Measurements from ENCODE around the gene ILKAP. TPM values are rescaled to one million over a fixed set of nuclear protein-coding genes. Genes with fewer than 3 reads are reported as not detected.

ILKAP gene
- total RNA-seq, 1 experiment from 2014 or later: 41.5 TPM

DNA sequence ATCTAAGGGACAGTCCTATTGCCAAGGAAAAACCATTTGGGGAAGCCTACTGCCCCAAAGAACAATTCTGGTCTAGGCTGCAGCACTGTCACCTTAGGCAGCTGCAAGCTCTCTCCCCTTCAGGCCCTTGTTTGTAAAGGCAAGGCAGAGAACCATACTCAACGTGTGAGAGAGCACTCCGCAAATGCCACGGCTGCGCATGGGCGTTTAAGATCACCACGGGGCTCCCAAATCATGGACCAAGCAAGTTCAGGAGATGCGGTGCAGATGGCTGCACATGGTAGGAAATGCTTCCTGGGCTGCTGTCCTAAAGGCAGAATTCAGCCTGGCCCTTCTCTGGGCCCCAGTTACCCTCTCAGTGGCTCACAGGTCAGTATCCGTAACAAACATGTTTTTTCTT, 29.2 kb downstream of the ILKAP start:
- H3K36me3 Mint-ChIP-seq (ENCODE audit: insufficient read depth in 1 of 3, low read depth in 3 of 3): peaks cover 16 to 72% (median 55%) of the 10 kb centered on the region in 3 experiments; a peak in 6 of 7 replicates
- H2BK12ac ChIP-seq (ENCODE audit: insufficient read length, low read depth, low read length): no peak overlapping the region
- H2AK5ac ChIP-seq (ENCODE audit: insufficient read length, low read length): no peak overlapping the region
- no peak overlapping the region for H3K27ac Mint-ChIP-seq
- H3K56ac ChIP-seq (ENCODE audit: insufficient read length, low read depth, low read length): no peak overlapping the region
- H3T11ph ChIP-seq (ENCODE audit: low read length): no peak overlapping the region
- no peaks in the 10 kb centered on the region for H3K79me2 ChIP-seq (ENCODE audit: insufficient read depth, low read length)
- no peak overlapping the region for H3K4ac ChIP-seq (ENCODE audit: low read depth, low read length)
- no peak overlapping the region for H3K9ac ChIP-seq (ENCODE audit: extremely low read depth, insufficient read length, low read length)
- H3K27me3 Mint-ChIP-seq (ENCODE audit: low read depth): no peaks in the 10 kb centered on the region
- no peak for DNase-seq
- H3K4me1 Mint-ChIP-seq: no peaks in the 10 kb centered on the region
- no peaks in the 10 kb centered on the region for H3K27me3 ChIP-seq (ENCODE audit: insufficient read depth, low read length)
- H3K9me3 ChIP-seq (ENCODE audit: control insufficient read depth, low read depth, low read length): no peaks in the 10 kb centered on the region
- no peaks in the 10 kb centered on the region for H3K23me2 ChIP-seq (ENCODE audit: insufficient read length, low read depth, low read length, poor library complexity, severe bottlenecking)
- H2BK5ac ChIP-seq (ENCODE audit: insufficient read length, low read length): no peak overlapping the region
- no peak overlapping the region for H4K8ac ChIP-seq (replicated peaks; ENCODE audit: insufficient read length, low read depth, low read length)
- TF ChIP-seq, protein P1, sequence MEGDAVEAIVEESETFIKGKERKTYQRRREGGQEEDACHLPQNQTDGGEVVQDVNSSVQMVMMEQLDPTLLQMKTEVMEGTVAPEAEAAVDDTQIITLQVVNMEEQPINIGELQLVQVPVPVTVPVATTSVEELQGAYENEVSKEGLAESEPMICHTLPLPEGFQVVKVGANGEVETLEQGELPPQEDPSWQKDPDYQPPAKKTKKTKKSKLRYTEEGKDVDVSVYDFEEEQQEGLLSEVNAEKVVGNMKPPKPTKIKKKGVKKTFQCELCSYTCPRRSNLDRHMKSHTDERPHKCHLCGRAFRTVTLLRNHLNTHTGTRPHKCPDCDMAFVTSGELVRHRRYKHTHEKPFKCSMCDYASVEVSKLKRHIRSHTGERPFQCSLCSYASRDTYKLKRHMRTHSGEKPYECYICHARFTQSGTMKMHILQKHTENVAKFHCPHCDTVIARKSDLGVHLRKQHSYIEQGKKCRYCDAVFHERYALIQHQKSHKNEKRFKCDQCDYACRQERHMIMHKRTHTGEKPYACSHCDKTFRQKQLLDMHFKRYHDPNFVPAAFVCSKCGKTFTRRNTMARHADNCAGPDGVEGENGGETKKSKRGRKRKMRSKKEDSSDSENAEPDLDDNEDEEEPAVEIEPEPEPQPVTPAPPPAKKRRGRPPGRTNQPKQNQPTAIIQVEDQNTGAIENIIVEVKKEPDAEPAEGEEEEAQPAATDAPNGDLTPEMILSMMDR (conservative IDR thresholded peaks at IDR 0.05): no peak
- no peak overlapping the region for H2BK120ac ChIP-seq (ENCODE audit: low read depth, low read length, poor library complexity, severe bottlenecking)
- H3K4me1 ChIP-seq (ENCODE audit: insufficient read depth, low read length): no peaks in the 10 kb centered on the region
- H2BK20ac ChIP-seq (ENCODE audit: low read depth, low read length, poor library complexity, severe bottlenecking): no peak overlapping the region
- H3K23ac ChIP-seq (ENCODE audit: insufficient read length, low read depth, low read length): no peak overlapping the region
- no peak overlapping the region for H3K27ac ChIP-seq (ENCODE audit: insufficient read length, low read depth, low read length)
- H3K14ac ChIP-seq (ENCODE audit: insufficient read depth, low read length): no peak overlapping the region
- no peak overlapping the region for H3K4me2 ChIP-seq (ENCODE audit: insufficient read depth, insufficient read length, low read length)
- no peaks in the 10 kb centered on the region for H3K79me1 ChIP-seq (ENCODE audit: insufficient read depth, low read depth, low read length, poor library complexity, severe bottlenecking)
- H3K4me3 Mint-ChIP-seq: no peak overlapping the region
- no peak overlapping the region for H2BK15ac ChIP-seq (ENCODE audit: low read depth, low read length)
- H3K9me3 Mint-ChIP-seq: no peaks in the 10 kb centered on the region
- H4K91ac ChIP-seq (ENCODE audit: insufficient read length, low read depth, low read length): no peak overlapping the region
- H2AFZ ChIP-seq (ENCODE audit: low read length): no peak overlapping the region
- no peaks in the 10 kb centered on the region for H4K20me1 ChIP-seq (ENCODE audit: control insufficient read depth, insufficient read depth, insufficient read length)
- no peak overlapping the region for H4K5ac ChIP-seq (ENCODE audit: insufficient read length, low read depth, low read length)
- H3K18ac ChIP-seq (ENCODE audit: insufficient read length, low read depth, low read length): no peak overlapping the region
- no CpG with 5 or more reads among the region's 8 CpGs for WGBS (ENCODE audit: extremely low coverage, insufficient read length, low lambda C conversion rate)

Data from H9 (cell line).